ENCODE data around the gene FAM24A.
A peak's percentile ranks its signal among the peaks of the same experiment; 100 is the strongest.
"Not testable (repeated sequence)": the region's sequence is repeated elsewhere in the genome, so short reads cannot be mapped to it uniquely, and the experiment has no call there.

FAM24A gene

GRCh38 chr10:122910310-122910709, at the start of gene FAM24A:
FAM24A (plus strand) TSS chr10:122910610; CDS start chr10:122911635, 1,025 bp downstream.
- no peak for DNase-seq (ENCODE audit: low spot score)

DNA sequence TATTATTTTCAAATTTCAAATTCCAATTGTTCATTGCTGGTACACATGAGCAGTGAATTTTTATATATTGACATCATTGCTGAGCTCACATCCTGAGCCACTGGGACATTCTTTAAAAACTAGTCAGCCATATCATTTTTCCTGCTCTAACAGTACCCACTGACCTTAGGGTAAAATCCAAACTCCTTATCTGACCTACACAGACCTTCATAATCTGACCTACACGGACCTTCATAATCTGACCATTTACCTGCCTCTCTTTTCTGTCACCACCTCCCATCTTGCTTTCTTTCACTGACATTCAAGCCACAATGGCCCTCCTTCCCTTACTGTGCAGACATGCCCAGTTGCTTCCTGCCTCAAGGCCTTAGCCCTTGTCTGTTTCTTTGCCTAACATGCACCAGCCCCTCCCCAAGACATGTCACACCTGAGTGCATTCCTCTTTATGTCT, 48.7 kb upstream of the FAM24A start:
- no peak for DNase-seq (ENCODE audit: low spot score)

DNA sequence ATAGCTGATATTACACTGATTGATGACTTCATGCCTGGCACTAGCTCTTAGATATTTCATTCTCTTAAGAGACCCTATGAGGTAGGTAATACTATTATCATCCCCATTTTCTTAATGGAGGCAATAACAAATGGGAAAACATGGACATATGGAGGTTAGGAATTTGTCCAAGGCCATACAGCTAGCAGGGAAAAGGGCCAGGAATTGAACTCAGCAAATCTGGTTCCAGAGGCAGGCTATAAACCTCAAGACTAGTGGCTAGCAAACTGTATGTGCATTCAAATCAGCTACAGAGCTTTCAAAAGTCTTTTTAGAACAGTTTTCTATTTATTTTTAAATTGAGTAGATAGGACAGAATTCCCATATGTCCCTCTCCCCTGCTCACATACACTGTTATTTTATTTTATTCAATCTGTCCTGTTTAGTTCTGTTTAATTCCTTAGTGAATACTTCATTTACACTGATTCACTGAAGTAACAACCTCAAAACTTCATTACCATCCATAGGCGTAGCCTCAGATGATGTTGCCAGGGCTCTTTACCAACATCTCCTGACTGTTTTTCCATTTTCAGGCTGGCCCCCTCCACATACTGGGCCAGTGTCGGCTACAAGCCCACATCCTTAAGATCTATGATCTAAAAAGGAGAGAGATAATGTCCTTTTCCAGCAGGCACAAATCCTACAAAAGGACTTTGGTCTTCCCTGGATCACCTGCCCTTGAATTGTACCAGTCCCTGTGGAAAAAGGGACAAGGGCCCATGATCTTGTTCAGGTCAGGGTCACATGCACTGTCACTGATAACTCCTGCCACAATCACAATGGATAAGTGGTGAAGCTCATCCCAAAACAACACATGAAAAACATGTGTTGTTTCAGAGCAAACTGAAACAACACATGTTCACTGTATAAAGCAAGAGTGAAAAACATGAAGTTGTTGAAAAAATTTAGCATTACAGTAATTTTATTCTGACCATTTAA, 46.9 kb upstream of the FAM24A start:
- no peak for DNase-seq (ENCODE audit: low spot score)

DNA sequence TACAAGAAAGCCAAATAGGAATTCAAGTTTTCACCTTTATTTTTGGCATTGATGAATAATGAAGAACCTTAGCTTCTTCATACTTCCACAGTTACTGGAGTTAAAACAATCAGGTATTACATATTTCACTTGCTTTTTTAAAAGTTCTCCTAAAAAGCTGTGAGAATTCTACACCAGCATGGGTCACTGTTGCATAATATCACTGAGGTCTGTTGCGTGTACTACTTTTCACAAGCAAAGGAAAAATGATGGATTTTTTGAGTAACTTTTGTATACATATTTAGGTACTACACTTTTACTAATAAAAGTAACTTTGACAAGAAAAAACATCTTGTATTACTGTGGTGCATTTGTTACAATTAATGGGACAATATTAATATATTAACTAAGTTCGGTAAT, 46.2 kb upstream of the FAM24A start:
- DNase-seq (ENCODE audit: low spot score) = no peak

DNA sequence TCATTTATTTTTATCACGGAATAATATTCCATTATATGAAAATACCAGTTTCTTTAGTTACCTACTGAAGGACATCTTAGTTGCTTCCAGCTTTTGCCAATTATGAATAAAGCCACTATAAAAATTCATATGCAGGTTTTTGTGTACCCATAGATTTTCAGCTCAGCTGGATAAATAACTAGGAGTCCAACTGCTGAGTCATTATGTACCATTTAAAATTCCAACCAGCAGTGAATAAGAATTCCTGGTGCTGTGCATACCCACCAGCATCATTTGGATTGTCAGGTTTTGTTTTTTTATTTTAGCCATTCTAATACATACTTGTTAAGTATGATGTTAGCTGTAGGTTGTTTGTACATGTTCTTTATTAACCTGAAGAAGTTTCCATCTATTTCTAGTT, 45.5 kb upstream of the FAM24A start:
- DNase-seq (ENCODE audit: low spot score) = no peak

GRCh38 chr10:122866757-122867482, 43.5 kb upstream of the FAM24A start:
- not testable (repeated sequence) for DNase-seq (ENCODE audit: low spot score)

DNA sequence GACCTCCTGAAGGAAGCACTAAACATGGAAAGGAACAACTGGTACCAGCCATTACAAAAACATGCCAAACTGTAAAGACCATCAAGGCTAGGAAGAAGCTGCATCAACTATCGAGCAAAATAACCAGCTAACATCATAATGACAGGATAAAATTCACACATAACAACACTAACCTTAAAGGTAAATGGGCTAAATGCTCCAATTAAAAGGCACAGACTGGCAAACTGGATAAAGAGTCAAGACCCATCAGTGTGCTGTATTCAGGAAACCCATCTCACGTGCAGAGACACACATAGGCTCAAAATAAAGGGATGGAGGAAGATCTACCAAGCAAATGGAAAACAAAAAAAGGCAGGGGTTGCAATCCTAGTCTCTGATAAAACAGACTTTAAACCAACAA, 41.6 kb upstream of the FAM24A start:
- DNase-seq (ENCODE audit: low spot score) = not testable (repeated sequence)

- not testable (repeated sequence) for DNase-seq (ENCODE audit: low spot score)
Measured at GRCh38 chr10:122871947-122872346, 38.5 kb upstream of the FAM24A start.

- no peak for DNase-seq (ENCODE audit: low spot score)
Measured at GRCh38 chr10:122875843-122876466, 34.5 kb upstream of the FAM24A start.

- no peak for DNase-seq (ENCODE audit: low spot score)
Measured at GRCh38 chr10:122876467-122876855, 33.9 kb upstream of the FAM24A start.

- no peak for DNase-seq (ENCODE audit: low spot score)
Measured at GRCh38 chr10:122877264-122877663, 33.1 kb upstream of the FAM24A start.

GRCh38 chr10:122878799-122879338, 31.5 kb upstream of the FAM24A start:
- DNase-seq (ENCODE audit: low spot score) = no peak

DNA sequence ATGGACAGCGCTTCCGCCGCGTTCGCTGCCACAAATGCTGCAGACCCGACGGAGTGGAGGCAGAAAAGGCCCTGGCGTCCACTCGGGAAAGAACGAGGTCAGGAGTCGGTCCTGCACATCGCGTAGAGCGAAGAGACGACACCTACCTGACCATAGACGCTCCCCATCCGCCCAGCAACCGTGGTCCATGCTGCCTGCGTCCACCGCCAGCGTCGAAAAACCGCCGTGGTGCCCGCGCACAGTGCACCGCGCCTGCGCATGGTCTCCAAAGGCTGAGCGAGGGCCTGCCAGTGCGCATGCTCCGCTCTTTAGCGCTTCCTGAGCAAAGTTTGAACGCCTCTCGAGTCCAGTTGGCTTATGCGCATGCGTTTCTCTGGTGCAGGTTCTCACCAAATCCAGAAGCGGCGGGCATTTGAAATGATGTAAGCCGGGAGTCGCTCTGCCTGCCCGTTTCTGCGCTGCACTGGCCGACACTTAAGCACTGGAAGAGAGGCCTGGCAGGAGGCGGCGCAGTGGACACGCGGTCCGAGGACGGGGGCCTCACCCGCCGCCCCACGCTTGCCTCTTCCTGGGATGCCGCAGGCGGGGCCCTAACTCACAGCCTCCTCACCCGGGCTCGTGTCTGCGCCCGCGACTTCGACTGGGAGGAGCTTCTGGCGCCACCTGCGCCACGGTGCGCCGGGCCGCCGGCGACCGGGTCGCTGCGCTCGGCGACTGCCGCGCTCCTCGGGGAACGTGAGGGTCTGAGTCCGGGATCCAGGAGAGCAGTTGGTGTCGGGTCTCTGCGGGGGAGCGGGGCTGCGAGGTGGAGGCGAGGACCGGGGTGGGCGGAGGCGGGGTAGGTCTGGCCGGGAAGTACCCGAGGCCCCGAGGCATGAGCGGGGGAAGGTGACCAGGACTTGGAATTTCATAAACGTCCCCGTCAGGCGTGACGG, 30.8 kb upstream of the FAM24A start, which contains the start of gene FAM24B:
FAM24B (minus strand) TSS at position 243 of the 935 bp plus-strand sequence. CDS start 29,066 bp downstream, outside the sequence.
- DNase-seq (ENCODE audit: low spot score) = peak; percentile 90

DNA sequence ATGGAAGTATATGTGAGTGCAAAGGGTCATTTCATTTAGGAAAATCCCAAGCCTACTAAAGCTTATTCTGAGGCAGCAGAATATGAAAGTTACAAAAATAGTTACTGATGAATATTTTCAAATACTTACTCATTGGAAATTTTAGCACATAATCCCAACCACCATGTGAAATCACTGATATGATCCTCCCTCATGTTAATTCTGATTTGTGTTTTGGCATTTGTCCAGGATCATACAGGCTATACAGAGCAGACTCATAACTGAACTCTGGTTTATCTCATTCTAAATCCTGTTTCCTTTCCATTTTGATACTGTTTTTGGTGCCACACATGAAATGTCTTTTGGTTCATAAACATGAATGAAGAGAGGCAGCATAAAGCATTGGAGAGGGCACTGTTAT, 27.6 kb upstream of the FAM24A start:
- no peak for DNase-seq (ENCODE audit: low spot score)

- DNase-seq (ENCODE audit: low spot score) = no peak
Measured at GRCh38 chr10:122884166-122884565, 26.2 kb upstream of the FAM24A start.

GRCh38 chr10:122894261-122894944, 16.0 kb upstream of the FAM24A start:
- no peak for DNase-seq (ENCODE audit: low spot score)

- not testable (repeated sequence) for DNase-seq (ENCODE audit: low spot score)
Measured at GRCh38 chr10:122903861-122904260, 6.5 kb upstream of the FAM24A start.

DNA sequence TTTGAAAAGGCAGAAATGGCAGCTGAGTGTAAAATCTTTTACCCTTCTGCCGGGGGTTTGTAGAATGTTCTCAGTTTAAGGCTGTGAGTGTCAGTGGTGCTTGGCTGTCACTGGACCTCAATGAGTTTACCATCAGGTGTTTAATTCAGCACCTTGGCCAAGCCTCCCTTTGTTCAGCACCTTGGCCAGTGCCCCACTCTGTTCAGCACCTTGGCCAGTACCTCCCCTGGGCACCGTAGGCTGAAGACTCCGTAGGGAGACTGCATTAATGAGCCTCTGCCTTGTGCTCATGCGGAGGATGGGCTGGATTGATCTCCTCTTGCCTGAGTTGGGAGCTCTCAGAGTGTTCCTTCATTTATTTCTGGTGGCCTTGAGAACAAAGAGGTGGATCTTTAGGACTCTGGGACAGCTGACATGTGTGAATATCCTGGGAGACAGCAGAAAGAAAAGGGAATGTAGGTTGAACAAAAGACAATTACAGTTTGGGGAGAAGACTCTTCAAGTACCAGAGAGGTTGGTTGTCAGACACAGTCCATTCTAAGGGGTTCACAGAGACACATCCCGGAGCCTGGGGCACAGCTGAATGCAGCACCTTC, 1.6 kb downstream of the FAM24A start:
- peak; percentile 45 for DNase-seq (ENCODE audit: low spot score)

DNA sequence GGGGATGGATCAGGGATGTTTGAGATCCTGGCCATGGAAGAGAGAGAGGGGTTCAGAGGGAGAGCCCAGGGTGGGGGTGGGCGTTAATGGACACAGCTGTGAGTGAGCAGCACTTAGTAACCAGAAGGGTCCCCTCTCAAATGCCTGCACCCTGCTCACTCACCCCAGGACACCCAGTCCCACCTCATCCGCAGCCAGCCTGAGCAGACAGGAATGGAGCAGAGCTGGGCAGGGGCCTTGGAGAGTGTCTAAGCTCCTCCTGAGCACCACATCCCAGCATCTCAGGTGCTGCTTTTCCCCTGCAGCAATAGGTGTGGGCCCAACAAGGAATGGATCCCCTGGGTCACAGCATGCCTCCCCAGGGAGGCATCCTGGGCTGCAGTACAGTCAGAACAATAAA, 5.3 kb downstream of the FAM24A start:
- no peak for DNase-seq (ENCODE audit: low spot score)

GRCh38 chr10:122930140-122930539, 19.7 kb downstream of the FAM24A start:
- DNase-seq (ENCODE audit: low spot score) = no peak
